Activated CD8-positive, alpha-beta memory T cell treated with anti-CD3 and anti-CD28 coated beads for 36 hours (primary cell): Measurements from ENCODE around the gene RTL10. TPM values are rescaled to one million over a fixed set of nuclear protein-coding genes. Genes with fewer than 3 reads are reported as not detected.

Experiments used
- CTCF ChIA-PET: fragments of 350-600 bp; sonication (Branson Sonifier 250); formaldehyde crosslinking; loops from one replicate; lab custom pipeline; 2021; ENCODE audit warnings: antibody characterized with exemption; lab: Charles Lee
- POLR2A ChIA-PET: fragments of 350-600 bp; sonication (Branson Sonifier 250); formaldehyde crosslinking; loops from one replicate; lab custom pipeline; 2021; ENCODE audit warnings: antibody characterized with exemption; lab: Charles Lee
- total RNA-seq, 2 experiments: library from RNA; stranded (reverse); gene quantifications; one replicate each; pipeline ENCODE4 v1.2.3, GENCODE V29; 2021

The RTL10 gene
- total RNA-seq, 2 experiments from 2014 or later: 17.9 to 20.6 TPM

- ChIA-PET CTCF (no interaction called here), POLR2A (no interaction called here)
These were observed 32.2 kb downstream of the RTL10 start for GRCh38 chr22:19822301-19823117.

DNA sequence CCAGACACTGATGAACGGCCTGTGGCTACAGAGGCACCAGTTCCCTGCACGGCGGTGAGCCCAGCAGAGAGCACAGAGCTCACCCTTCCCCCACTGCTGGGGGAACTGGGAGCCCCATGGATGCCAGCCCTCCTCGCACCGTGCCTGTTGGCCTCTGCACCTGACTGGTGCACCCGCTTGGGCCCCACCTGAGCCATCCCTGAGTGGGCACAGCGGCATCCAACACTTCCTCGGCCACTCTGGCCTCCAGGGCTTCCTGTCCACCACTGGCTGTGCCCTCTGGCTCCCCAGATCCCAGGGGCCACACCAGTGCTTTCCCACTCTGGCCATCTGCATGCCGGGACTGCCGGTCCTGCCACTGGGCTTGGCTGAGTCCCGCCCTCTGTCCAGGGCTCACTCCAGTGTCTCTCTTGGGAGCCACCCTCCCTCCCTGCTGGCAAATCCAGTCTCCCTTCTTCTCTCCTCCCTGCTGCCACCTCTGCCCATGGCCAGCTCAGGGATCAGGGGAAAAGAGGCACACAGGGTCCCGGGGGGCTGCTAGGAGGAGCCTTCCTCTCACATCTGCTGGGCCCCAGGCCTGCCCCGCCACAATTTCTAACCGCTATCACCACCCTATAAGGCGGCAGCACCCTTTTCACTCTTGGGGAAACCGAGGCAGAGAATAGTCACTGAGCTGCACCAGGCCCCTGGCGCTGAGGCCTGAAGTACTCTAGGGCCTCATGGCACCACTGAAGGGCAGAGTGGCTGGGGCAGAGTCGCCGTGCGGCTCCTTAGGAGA, 33.0 kb downstream of the RTL10 start:
- ChIA-PET POLR2A (no interaction called here), CTCF (no interaction called here)

GRCh38 chr22:19820880-19821522, 33.7 kb downstream of the RTL10 start:
- ChIA-PET CTCF (interaction anchor here (0.6 kb wide), 1 partner anchor 71 kb away, joined by 3 read pairs; no protein-coding TSS in a partner anchor), POLR2A (no interaction called here)

DNA sequence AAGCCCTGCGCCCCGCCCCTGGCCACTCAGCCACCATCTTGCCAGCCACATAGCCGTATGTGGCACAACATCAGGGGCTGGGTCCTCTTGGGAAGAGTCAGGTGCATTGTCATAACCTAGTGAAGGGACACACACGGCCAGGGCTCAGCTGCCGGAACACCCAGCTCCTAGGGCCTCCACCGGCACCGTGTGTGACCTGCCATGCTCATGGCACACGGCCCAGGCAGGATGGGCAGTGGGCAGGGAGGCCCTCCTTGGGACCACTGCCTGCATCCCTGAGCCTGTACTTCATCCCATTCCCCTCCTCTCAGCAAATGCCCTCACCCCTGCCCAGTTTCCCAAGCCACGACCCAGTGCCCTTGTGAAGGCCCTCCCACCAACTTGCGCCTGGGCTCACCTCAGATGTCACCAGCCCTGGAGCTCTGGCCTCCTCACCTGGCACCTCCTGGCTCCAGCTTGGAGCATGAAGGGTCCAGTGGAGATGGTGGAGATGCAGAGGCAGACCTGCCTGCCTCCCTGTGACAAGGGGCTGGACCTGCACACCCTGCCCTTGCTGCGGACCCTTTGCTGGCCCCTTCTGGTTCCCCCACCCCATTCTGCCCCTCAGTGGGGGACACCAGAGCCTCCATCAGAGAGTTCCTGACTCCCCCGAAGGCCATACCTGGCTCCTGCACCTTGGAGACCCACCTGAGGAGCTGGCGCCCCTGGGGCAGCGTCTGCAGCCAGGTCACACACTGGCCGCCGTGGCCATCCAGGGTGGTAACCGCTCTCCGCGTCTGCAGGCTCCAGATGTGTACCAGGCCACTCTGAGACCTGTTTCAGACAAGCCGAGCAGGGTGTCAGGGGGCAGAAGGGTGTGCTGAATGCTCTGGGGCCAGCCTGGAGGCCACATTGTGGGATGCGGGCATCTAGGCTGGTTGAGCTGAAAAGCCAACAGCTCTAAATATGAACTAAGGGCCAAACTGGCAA, 34.5 kb downstream of the RTL10 start:
- CTCF ChIA-PET: interaction anchor here (0.6 kb wide), 1 partner anchor 72 kb away, joined by 3 read pairs; no protein-coding TSS in a partner anchor
- POLR2A ChIA-PET: no interaction called here

- CTCF ChIA-PET: interaction anchor here (0.9 kb wide), 1 partner anchor 91 kb away, joined by 3 read pairs; no protein-coding TSS in a partner anchor
These were observed 35.3 kb downstream of the RTL10 start for GRCh38 chr22:19819208-19819910.

DNA sequence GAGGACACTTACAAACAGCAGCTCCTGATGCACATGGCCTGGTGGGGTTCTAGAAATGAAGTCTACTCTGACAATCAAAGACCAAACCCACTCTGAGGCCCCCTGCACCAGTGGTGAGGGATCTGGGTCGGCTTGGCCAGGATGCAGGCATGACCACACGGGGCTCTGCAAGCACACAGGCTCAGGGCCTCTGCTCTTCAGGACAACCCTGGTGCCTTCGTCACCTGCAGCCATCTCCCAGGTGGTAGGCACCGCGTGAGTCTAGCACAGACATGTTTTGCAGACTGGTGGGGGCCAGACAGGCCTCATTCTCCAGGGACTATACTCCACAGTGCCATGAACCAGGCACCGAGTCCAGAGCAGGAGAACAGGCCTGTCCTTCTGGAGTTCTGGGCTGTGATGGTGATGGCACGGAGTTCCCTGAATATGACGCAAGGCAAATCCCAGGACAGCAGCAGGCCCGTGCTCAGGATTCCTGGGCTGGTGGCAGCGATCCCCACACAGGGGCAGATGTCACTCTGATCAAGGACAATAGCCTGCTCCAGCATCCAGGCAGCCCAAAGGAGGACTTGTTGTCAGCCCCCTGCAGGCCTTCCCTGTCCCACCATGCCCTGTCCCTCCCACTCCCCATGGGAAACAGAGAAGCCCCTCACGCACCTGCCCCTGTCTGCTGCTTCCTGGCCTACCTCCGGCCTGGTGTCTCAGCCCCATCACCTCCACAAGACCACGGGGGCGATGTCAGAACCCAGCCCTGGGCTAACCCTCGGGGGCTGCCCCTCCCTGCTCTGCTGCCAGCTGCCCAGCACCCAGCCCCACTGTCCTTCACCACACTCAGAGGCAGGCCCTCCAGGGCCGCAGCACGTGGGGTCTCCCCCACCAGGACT, 36.1 kb downstream of the RTL10 start:
- CTCF ChIA-PET: interaction anchor here (0.9 kb wide), 1 partner anchor 92 kb away, joined by 3 read pairs; no protein-coding TSS in a partner anchor

More at GRCh38 chr22:19819208-19819910, 35.3 kb downstream of the RTL10 start:
- POLR2A ChIA-PET: no interaction called here

GRCh38 chr22:19816372-19817119, 38.1 kb downstream of the RTL10 start:
- ChIA-PET CTCF (no interaction called here), POLR2A (no interaction called here)

More for the DNA sequence above, 36.1 kb downstream of the RTL10 start:
- POLR2A ChIA-PET: no interaction called here

DNA sequence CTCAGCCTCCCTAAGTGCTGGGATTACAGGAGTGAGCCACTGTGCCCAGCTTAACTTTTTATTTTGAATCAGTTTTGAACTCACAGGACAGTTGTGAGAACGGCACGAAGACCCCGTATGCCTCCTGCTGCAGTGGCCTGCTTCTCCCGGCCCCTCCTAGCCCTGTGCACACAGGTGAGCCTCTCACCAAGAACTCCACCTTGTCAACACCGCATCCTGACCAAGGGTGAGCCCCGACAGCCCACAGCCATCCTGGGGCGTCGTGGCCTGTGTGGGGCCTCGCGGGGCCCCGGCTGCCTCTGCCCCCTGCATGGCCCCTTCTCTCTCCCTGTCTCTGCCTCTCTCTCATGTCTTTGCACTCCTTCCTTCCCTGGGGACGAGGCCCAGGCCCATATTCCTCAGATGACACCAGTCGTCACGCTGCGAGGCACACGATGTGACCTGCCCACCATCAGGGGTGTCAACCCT, 38.8 kb downstream of the RTL10 start:
- ChIA-PET POLR2A (no interaction called here), CTCF (no interaction called here)

DNA sequence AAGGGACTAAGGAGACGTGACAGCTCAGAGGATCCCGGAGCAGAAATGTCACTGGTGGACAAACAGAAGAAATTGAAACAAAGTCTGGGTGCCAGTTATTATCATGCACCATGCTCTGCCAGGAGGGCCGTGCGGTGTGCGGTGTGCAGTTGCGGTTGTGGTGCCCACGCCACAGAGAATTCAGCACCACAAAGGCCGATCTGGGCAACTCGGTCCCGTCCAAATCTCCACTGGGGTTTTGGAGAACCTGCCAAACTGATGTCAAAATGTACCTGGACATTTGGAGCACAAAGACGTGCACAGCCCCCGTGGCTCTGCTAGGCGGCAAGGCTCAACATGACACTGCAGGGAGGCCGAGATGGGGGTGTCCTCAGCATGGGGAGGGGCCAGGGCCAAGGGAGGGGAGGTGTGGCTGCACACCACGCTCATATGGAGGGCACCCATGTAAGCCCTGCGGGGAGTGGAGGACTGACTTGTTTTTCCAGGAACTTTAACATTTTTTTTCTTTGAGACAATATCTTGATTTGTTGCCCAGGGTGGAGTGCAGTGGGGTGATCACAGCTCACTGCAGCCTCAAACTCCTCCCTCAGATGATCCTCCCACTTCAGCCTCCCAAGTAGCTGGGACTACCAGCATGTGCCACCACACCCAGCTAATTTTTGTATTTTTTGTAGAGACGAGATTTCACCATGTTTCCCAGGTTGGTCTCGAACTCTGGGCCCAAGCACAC, 39.4 kb downstream of the RTL10 start:
- CTCF ChIA-PET: interaction anchor here (0.6 kb wide), 1 partner anchor 47 kb away, joined by 3 read pairs; no protein-coding TSS in a partner anchor
- POLR2A ChIA-PET: no interaction called here

DNA sequence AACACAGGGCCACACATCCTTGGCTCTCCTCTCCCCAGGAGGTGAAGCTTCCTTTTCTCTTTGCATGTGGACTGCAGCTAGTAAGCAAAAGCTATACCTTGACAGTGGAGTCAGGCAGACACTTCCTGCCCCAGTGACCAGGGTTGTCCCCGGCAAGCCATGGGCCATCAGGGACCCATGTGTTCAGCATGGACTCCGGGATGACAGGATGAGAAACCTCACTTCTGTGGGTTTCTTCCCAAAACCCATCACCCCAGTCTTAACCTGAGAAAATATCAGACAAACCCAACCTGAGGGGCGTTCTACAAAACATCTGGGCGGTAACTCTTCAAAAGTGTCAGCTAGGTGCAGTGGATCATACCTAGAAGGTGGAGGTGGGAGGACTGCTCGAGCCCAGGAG, 40.2 kb downstream of the RTL10 start:
- ChIA-PET POLR2A (no interaction called here), CTCF (interaction anchor here (0.6 kb wide), 1 partner anchor 48 kb away, joined by 3 read pairs; no protein-coding TSS in a partner anchor)

- ChIA-PET POLR2A (no interaction called here), CTCF (no interaction called here)
These were observed 41.8 kb downstream of the RTL10 start for GRCh38 chr22:19812910-19813309.

DNA sequence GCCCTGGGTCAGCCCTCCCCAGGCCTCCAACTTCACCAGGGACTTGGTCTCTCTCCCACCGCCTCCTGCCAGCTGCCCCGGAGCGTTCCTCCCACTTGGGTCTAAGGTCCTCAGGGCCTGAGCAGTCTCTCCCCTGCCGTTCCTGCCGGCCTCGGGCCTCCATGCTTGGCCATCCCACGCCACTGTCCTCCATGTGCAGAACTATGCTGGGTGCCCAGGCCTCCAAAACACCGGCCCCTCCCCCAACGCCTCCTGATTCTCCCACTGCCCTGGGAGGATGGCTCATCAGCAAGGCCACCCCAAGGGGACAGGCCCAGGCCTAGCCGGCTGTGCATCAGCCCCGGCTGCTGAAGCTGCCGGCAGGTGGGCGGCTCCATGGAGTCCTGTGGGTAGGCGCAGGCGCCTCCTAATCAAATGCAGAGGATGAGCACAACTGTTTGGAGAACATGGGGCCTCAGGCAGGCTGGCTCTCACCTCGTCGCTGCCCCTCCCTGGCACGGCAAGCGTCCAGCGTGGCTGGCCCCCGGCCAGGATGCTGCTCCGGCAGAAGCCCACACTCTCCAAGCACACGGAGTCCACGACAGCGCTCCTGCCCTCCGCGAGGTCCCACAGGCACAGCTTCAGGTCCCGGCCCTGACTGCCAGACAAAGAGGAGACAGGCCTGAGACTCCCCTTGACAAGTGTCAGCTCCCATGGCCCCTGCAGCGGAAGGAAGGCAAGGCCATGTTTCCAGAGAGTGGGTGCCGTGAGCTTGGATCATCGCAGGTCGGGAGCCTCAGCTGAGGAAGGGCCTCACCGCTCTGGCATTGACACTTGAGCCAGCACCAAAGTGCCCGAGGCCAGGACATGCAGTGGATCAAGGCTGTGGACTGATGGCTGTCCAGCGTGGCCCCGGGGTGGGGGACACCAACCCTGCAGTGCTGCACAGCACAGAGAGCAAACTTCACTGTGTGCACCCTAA, 42.6 kb downstream of the RTL10 start:
- CTCF ChIA-PET: no interaction called here
- POLR2A ChIA-PET: interaction anchor here (0.5 kb wide), 1 partner anchor 138 kb away, joined by 6 read pairs; no protein-coding TSS in a partner anchor

DNA sequence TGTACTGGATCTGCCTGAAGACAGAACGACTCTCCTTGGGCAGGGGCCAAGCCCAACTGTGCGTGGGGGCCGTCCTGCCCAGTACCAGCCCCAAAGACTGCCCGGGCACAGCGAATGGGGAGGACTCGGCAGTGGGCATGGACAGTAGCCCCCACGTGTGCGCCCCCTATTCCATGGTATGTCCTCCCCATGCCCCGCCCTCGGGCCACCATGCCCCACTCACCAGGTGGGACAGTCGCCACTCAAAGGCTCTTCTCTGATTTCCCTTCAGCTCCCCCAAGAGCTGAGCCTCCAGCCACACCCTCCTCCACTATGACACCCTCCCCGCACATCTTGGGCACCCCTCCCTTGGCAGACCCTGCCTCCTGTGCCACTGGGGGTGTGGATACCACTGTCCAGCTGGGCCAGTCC, 43.5 kb downstream of the RTL10 start:
- CTCF ChIA-PET: no interaction called here

More for the DNA sequence above, 43.5 kb downstream of the RTL10 start:
- POLR2A ChIA-PET: no interaction called here
